ENCODE results near the gene LSM14B.
"Not testable (repeated sequence)": the region's sequence is repeated elsewhere in the genome, so short reads cannot be mapped to it uniquely, and the experiment has no call there.

LSM14B gene

DNA sequence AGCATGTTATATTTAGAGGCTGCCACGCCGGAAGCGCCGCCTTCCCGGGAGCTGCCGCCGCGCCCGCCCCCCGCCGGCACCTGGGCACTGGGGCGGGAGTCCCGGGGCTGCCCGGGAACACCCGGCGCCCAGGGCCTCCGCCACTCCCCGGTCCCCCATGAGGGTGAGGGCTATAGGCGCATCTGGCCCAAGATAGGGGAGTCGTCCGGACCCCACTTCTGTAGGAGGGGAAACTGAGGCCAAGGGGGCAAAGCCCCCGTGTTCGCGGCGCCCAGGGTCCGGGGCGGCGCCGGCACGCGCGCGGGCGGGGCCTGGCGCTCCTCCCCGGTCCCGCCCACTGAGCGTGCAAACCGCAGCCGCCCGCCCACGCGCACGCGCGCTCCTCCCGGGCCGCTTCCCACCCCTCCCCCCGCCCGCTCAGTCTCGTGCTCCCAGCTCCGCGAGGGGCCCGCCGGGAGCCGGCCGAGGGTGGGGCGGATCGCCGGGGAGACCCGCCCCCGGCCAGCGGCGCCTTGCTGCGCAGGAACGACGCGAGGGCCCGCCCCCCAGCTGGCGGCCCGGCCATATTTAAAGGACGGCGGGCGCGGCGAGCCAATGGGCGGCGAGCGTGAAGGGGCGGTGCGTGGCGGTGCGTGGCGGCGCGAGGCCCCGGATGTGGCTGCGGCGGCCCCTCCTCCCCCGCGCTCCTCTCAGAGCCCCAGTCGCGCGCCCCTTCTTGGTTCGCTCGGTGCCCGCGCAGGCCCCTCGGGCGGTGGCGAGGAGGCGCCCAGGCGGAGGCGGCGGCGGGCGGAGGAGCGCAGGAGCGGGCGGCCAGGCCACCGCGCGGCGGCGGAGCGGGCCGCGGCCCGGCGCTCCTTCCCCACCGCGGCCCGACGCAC lies at the start of gene LSM14B:
TSS of gene LSM14B (plus strand) at position 700 of the 878 bp plus-strand sequence. CDS start 192 bp downstream, outside the sequence.
- peak; percentile 99 for DNase-seq (ENCODE audit: low spot score)

DNA sequence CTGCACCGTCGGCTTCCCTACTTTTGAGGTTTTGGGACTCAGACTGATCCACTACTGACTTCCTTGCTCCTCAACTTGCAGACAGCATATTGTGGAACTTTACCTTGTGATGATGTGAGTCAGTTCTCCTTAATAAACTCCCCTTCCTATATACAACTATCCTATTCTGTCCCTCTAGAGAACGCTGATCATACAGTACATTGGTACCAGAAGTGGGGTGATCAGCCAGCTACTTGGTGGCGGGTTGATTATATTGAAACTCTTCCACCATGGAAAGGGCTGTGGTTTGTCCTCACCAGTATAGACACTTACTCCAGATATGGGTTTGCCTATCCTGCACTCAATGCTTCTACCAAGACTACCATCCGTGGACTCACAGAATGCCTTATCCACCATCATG lies 49.0 kb upstream of the LSM14B start:
- DNase-seq (ENCODE audit: low spot score) = no peak

DNA sequence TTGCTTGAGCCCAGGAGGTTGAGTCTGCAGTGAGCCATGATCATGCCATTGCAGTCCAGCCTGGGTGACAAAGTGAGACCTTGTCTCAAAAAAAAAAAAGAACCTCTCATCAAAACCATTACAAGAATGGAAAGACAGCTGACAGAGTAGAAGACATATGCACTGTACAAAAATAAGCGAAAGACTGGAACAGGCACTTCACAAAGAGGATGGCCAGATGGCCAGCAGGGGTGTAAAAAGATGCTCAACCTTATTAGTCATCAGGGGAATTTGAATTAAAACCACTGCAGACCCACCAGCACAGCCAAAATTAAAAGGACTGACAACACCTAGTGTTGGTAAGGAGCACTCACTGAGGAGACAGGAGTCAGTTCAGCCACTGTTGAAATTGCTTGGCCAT lies 43.1 kb upstream of the LSM14B start:
- no peak for DNase-seq (ENCODE audit: low spot score)

DNA sequence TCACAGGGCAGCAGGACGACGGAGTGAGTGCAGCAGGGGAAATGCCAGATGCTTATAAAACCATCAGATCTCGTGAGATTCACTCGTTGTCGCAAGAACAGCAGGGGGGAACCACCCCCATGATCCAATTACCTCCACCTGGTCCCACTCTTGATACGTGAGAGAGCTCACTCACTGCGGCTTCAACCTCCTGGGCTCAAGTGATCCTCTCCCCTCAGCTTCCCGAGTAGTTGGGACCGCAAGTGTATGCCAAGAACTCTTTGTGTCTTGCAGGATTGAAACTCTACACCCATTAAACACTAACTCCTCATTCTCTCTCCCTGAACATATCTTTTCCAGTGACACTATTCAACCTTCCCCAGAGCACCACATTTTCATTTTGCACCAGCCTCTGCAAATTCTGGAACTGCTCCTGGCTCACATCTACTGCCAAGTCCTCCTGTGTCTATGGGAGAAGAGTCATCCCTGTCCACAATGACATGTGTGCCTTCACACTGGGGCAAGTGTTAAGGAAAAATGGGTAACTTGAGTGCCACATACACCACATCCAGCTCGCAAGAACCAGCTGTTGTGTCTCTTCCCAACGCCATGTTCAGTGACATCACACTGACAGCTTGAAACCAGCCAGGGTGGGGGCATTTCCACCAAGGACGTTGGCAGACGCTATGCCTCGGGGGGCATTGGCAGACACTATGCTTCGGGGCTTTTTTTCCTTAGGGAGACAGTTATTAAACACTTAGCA lies 41.9 kb upstream of the LSM14B start:
- DNase-seq (ENCODE audit: low spot score) = no peak

DNA sequence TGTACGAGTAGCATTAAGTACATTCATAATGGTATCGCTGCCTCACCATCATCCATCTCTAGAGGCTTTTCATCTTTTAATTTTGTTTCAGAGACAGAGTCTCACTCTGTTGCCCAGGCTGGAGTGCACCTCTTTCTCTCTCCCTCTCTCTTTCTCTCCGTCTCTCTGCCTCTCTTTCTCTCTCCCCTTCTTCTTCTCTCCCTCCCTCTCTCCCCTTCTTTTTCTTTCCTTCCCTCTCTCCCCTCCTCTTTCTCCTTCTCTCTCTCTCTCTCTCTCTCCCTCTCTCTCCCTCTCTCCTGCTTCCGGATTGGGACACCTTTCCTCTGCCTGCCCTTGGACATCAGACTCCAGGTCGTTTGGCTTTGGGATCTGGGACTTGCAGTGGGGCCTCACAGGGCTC lies 39.0 kb upstream of the LSM14B start:
- DNase-seq (ENCODE audit: low spot score) = no peak

DNA sequence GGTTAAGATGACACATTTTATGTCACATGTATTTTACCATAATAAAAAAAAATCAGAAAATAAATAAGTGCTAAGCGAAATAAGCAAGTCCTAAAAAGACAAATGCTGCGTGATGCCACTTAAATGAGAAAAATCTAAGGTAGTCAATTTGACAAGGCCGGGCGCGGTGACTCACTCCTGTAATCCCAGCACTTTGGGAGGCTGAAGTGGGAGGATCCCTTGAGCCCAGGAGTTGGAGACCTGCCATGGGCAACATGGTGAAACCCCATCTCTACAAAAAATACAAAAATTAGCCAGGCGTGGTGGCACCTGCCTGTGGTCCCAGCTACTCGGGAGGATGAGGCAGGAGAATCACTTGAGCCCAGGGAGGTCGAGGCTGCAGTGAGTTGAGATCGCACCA lies 38.1 kb upstream of the LSM14B start:
- DNase-seq (ENCODE audit: low spot score) = not testable (repeated sequence)

DNA sequence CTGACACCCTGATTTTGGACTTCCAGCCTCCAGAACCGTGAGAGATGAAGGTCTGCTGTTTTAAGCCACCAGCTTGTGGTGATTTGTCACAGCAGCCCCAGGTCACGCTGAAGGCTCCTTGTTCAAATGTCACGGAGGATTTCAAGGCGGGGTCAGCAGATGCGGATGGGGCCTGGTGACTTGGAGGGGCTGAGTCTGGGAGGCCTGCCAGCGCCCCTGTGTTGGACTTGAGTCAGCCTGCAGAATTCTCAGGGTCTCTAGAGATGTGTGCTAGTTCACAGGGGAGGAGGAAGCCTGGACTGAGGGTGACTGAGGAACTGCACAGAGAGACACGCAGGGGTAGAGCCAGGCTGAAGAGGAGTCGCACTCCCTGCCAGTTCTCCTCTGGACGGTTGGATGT lies 37.1 kb upstream of the LSM14B start:
- DNase-seq (ENCODE audit: low spot score) = no peak

DNA sequence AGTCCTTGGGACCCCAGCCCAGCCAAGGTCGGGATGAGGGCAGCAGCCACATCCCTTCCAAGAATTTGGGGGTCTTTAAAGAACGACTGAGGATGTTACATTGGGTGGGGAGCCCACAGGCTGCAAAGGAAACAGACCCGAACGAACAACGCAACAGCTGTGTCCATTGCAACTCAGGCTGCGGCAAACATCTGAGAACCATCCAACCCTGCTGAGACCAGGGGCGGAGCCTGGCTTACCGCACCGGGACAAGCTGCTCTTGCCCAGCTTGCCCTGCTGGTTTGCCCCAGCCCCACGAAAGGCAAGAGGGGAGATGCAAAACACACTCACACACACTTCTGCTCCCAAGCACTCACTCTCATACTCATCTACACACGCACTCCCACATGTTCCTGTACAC lies 35.0 kb upstream of the LSM14B start:
- DNase-seq (ENCODE audit: low spot score) = no peak

DNA sequence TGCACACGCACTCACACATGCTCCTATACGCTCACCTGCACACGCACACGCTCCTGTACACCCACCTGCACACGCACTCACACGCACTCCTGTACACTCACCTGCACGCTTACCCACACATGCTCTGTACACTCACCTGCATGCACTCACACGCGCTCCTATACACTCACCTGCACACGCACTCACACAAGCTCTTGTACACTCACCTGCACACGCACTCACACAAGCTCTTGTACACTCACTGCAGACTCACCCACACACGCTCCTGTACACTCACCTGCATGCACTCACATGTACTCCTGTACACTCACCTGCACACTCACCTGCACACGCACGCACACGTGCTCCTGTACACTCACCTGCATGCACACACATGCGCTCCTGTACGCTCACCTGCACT lies 34.6 kb upstream of the LSM14B start:
- no peak for DNase-seq (ENCODE audit: low spot score)

DNA sequence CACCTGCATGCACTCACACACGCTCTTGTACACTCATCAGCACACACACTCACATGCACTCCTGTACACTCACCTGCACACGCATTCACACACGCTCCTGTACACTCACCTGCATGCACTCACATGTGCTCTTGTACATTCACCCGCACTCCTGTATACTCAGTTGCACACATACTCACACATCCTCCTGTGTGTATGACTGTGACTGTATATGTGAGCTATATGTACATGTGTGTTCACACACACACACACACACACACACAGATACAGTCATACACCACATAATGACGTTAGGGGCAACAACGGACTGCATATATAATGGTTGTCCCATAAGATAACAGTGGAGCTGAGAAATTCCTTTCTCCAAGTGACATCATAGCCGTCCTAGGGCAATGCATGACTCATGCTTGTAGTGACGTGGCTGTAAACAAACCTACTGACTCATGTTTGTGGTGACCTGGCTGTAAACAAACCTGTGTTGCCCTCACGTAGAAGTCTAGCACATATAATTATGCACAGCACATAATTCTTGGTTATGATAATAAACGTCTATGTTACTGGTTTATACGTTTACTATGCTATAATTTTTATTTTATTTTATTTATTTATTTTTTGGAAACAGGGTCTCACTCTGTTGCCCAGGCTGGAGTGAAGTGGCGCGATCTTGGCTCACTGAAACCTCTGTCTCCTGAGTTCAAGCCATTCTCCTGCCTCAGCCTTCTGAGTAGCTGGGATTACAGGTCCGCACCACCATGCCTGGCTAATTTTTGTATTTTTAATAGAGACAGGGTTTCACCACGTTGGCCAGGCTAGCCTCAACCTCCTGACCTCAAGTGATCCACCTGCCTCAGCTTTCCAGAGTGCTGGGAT lies 33.8 kb upstream of the LSM14B start:
- DNase-seq (ENCODE audit: low spot score) = peak; percentile 63

DNA sequence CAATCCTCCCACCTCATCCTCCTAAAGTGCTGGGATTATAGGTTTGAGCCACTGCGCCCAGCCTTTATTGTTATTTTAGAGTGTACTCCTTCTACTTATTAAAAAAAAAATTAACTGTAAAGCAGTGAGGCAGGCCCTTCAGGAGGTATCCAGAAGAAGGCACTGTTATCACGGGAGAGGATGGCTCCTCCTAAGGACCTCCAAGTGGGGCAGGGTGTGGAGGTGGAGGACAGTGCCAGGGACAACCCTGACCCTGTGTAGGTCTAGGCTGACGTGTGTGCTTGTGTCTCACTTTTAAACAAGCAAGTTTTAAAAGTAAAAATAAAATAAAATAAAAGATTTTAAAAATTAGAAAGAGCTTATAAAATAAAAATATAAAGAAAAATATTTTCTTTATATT lies 32.9 kb upstream of the LSM14B start:
- no peak for DNase-seq (ENCODE audit: low spot score)

DNA sequence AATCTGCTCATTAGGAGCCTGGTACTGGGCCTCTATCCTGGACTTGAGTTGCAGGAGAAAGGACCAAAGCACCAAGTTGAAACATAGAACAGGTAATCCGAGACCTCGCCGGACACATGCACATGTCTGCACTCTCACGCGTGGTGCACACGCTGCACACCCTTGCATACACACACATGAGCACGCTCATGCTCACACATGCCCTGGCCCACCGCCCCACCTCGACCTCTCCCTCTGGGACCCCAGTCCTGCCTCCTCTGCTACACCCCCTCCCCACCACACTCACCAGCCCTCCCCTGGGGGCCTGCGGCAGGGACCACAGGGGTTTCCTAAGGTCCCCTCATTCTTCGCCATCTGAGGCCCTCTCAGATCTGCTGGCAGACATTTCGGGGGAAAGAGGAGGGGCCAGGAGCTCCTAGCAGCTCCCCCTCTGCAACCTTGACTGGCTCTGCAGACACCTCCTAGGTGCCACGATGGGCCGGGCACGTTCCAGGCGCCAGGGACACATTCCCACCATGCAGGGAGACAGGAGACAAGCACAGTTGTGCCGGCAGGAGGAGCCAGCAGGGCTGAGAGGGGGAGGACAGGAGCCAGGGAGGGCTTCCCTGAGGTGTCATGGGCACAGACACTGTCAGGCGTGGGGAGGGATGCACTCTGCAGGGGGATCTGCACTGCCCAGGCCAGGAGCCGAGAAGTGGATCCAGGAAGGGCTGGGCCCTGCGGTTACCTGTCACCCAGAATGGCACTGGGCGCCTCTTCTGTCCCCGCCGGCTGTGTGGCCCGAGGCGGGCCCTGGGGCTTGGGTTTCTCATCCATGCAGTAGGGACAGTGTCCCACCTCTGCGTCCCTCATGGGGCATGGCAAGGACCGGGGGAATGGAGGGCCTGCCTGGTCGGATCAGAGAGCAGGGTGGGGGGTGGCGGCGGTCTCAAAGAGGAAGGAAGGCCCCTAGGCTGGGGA lies 25.6 kb upstream of the LSM14B start:
- DNase-seq (ENCODE audit: low spot score) = no peak

DNA sequence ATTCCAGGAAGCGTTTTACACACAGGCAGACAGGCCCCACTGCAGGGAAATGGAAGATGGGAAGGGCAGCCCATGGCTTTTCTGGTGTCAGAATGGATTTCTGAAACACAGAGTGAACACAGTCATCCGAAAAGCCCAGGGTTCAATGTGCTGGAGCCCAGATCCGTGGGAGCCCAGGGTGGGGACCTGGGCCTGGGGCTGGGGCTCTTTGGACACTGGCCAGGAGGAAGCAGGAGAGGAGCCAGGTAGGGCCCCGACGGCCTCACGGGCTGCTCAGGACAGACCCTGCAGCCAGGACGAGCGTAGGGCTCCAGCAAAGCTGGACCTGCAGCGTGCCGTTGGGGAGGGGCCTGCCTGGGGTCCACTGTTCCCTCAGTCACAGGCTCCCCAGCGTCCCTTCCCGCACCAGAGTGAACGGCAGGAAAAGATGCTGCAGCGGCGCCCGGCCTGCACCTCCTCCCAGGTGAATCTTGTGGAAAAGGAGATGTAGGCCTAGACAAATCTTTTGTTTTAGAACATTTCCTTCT lies 24.3 kb upstream of the LSM14B start:
- DNase-seq (ENCODE audit: low spot score) = no peak

DNA sequence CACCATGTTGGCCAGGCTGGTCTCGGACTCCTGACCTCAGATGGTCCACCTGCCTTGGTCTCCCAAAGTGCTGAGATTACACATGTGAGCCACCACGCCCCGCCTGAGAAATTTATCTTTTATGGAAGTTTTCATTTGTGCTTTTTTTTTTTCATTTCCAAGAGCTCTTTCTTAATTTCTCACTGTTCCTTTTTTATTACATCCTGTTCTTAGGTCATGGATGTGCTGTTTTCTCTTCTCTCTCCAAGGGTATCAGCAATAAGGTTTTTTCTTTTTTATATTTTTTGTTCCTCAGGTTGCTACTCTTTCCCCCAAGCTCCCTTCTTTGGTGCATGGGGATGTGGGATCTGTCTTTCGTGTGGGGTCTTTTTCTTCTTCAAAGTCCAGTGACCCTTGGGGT lies 21.2 kb upstream of the LSM14B start:
- DNase-seq (ENCODE audit: low spot score) = no peak

DNA sequence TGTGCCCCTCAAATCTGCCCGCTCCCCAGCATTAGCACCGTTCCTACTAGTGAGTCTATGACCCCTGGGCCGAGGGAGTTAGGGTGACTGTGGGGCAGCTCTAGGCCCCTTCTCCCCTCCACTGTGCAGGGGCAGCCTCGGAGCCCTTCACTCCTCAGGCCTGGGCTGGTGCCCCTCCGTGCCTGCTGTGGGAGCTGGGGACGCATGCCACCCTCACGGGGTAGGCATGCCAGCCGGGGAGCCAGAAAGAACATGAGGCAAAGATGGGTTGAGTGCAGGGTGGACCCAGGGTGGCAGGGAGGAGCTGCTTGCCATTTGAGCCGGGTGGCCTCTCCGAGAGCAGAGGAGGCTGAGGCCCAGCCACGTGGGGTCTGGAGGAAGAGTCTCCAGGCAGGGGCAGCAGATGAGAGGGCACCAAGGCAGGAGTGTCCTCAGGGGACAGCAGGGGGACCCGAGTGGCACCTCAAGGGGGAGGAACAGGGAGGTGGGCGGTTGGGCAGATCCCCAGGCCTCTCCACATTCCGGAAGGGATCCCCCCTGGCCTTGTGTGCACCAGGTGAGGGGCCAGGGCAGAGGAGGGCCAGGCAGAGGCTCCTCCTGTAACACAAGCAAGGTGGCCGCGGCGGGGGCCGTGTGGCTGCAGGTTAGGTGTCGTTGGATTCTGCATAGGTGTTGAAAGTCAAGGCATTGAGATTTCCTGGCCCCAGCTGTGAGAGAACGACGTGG lies 18.6 kb upstream of the LSM14B start:
- DNase-seq (ENCODE audit: low spot score) = no peak

DNA sequence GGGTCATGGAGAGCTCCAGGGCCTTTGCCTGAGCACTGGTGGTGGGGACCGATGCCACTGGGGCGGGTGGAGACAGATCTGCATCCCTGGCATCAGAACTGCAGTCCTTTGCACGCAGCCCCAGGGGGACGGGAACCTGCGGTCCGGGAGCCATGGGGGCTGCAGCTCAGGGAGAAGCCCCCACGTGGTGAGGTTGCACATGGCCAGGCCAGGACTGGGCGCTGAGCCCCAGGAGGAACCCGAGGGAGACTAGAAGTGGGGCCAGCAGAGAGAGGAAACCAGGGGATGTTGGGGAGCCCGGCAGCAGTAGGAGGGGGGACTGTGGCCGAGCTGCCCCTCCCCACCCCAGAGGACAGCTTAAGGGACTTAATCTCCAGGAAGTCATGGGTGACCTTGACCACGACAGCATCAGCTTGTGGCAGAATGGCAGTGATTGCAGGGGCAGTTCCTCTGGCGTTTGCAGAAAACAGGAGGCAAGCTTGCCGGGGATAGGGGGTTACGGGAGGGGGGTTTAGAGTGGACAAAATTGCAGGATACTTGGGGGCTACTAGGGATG lies 18.0 kb upstream of the LSM14B start:
- DNase-seq (ENCODE audit: low spot score) = no peak

DNA sequence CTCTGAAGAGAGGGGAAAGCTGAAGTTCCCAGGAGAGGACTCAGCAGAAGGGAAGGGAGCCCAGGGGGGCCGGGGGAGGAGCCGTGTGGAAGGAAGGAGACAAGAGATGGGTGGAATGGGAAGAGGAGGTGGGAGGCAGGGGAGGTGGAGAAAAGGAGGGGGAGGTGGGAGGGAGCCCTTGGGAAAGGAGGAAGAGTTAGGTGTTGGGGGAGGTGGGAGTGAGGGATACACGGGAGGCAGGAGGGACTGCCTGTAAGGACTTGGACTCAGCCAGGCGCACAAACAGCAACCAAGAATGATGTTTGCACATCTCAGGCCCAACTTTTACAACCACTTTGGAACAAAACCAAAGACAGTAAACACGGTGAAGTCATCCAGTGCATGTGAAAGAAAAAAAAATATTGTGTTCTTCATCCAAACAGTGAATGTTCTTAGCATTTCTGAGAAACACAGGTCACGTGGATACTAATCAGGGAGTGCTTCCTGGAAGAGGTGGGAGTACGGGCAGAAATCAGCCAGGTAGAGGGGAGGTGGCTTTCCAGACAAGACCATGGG lies 17.4 kb upstream of the LSM14B start:
- DNase-seq (ENCODE audit: low spot score) = no peak

DNA sequence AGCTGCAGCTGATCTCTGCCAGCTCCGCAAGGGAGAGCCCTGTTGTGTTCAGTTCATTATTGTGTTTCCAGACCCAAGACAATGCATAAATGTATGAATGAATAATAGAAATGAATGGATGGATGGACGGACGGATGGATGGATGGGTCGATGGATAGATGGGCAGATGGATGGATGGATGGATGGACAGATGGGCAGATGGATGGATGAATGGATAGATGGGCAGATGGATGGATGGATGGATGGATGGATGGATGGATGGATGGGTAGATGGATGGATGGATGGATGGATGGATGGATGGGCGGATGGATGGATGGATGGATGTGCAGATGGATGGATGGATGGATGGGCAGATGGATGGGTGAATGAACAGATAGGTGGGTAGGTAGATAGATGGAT lies 16.7 kb upstream of the LSM14B start:
- DNase-seq (ENCODE audit: low spot score) = no peak

DNA sequence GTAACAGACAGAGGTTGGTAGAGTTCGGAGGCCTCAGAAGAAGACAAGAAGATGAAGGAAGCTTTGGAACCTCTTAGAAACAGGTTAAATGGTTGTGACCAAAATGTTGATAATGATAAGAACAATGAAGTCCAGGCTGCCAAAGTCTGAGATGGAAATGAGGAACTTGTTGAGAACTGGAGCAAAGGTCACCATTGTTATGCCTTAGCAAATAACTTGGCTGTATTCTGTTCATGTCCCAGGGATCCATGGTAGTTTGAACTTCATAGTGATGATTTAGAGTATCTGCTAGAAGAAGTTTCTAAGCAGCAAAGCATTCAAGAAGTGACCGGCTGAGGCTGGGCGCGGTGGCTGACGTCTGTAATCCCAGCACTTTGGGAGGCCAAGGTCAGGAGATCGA lies 11.1 kb upstream of the LSM14B start:
- DNase-seq (ENCODE audit: low spot score) = no peak

DNA sequence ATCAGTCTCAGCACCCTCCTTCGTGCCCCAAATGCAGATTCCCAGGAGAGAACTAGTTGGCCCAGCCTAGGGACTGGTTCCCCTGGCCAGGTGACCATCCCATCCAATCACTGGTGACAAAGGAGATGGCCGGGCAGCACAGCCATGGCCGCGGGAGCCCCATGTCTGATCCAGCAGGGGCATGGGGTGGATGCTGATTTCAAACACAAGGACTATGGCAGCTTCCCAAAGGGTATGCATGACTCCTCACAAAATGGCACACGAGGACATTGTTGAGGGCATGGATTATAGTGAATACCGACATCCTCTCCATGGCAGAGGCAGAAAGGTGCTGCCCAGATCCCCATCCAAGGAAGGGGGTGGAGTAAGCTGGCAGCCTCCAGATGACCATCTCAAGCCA lies 9.9 kb upstream of the LSM14B start:
- DNase-seq (ENCODE audit: low spot score) = no peak

Measured in hepatic stellate cell (primary cell).